Left lung (tissue), 10 donors: Measurements from ENCODE around the gene ARHGEF18. TPM values are rescaled to one million over a fixed set of nuclear protein-coding genes. Genes with fewer than 3 reads are reported as not detected.

Source experiments
- ATAC-seq: fragments of 200-7000 bp; cut with Tn5 transposase; one replicate; pipeline ENCODE4 v1.9.1; 2020; ENCODE audit warnings: moderate library complexity
- DNase-seq, 4 donors: peaks; one replicate each; pipeline ENCODE4 v3.0.0-alpha.2; 2013 to 2020
- H3K27ac ChIP-seq, 2 donors: fragments of 200-600 bp; sonication (generic) in 1 of 2; one replicate each; pipeline versions ENCODE4 v1.5.0 to v1.8.0; 2020 to 2021
- H3K27me3 ChIP-seq, 2 donors: fragments of 200-600 bp; sonication (generic) in 1 of 2; one replicate each; pipeline versions ENCODE4 v1.5.0 to v1.8.0; 2020 to 2021
- H3K36me3 ChIP-seq, 2 donors: fragments of 200-600 bp; sonication (generic) in 1 of 2; one replicate each; pipeline versions ENCODE4 v1.5.0 to v1.8.0; 2020 to 2021
- H3K4me1 ChIP-seq, 2 donors: fragments of 200-600 bp; one replicate each; pipeline ENCODE4 v1.8.0; 2021
- H3K4me3 ChIP-seq, 2 donors: fragments of 200-600 bp; sonication (generic) in 1 of 2; one replicate each; pipeline versions ENCODE4 v1.5.0 to v1.8.0; 2020 to 2021; ENCODE audit warnings: mild to moderate bottlenecking in 1 of 2
- H3K9me3 ChIP-seq, 2 donors: fragments of 200-600 bp; sonication (generic) in 1 of 2; one replicate each; pipeline versions ENCODE4 v1.5.0 to v1.8.0; 2020 to 2021
- CTCF ChIP-seq, 2 donors: fragments of 200-600 bp; sonication (generic) in 1 of 2; IDR thresholded peaks; one replicate each; pipeline versions ENCODE4 v1.5.0 to v1.8.0; 2021; ENCODE audit warnings: antibody characterized with exemption in 2 of 2
- intact Hi-C, 2 donors: fragments of 100-400 bp; cut with DNase I; formaldehyde crosslinking; loops; one replicate each; pipeline versions ENCODE4 v1.11.2 to v1.14.2; 2022
- polyA plus RNA-seq, 6 donors: library from polyadenylated mRNA; unstranded; fragments of 120-200 nt; gene quantifications; one replicate each; pipeline ENCODE4 v1.2.1, GENCODE V29; 2013; ENCODE audit not compliant: insufficient read length in 6 of 6
- total RNA-seq, 2 donors: library from RNA; stranded (reverse); fragmentation: NEBNext Ultra II Directional; extraction: Animal tissue kit (Norgen Biotek cat#: 25700); gene quantifications; one replicate each; pipeline ENCODE4 v1.2.1, GENCODE V29; 2021
- donor health status: DM: no; HTN: yes; CAD: no.
- donor health status: DM: no; HTN: no; CAD: no.

ARHGEF18 gene
- total and polyA plus RNA-seq, 8 donors: 24.6 to 61.2 (median 32.1) TPM

GRCh38 chr19:7372810-7373209 lies 24.1 kb downstream of the ARHGEF18 start:
- DNase-seq: no peak
- TF ChIP-seq CTCF (IDR thresholded peaks at IDR 0.05): no peak
- intact Hi-C loops: no loop called here
- H3K4me3 ChIP-seq: no peak overlapping the region
- peaks cover 0 to 43% of the 10 kb centered on the region in 2 donors for H3K36me3 ChIP-seq
- H3K27me3 ChIP-seq: no peaks in the 10 kb centered on the region
- no peaks in the 10 kb centered on the region for H3K4me1 ChIP-seq
- ATAC-seq: no peak
- no peaks in the 10 kb centered on the region for H3K9me3 ChIP-seq
- no peak overlapping the region for H3K27ac ChIP-seq

DNA sequence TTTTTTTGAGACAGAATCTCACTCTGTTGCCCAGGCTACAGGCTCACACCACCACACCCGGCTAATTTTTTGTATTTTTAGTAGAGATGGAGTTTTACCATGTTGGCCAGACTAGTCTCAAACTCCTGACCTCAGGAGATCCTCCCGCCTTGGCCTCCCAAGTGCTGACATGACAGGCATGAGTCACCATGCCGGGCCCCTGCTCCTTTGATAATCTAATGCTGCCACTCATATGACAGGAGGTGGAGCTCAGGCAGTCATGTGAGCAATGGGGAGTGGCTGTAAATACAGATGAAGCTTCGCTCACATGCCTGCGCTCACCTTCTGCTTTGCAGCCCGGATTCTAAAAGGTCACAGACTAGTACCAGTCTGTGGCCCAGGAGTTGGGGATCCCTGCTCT lies 25.1 kb downstream of the ARHGEF18 start:
- no peak for TF ChIP-seq CTCF (IDR thresholded peaks at IDR 0.05)
- no peak for ATAC-seq
- intact Hi-C loops: no loop called here
- Histone ChIP-seq H3K36me3 (peaks cover 0 to 43% of the 10 kb centered on the region in 2 donors), H3K4me3 (no peak overlapping the region), H3K4me1 (no peaks in the 10 kb centered on the region), H3K27ac (no peak overlapping the region), H3K27me3 (no peaks in the 10 kb centered on the region), H3K9me3 (no peaks in the 10 kb centered on the region)
- no peak for DNase-seq

GRCh38 chr19:7376151-7376852 lies 27.6 kb downstream of the ARHGEF18 start:
- no peak for TF ChIP-seq CTCF (IDR thresholded peaks at IDR 0.05)
- DNase-seq: no peak
- no peaks in the 10 kb centered on the region for H3K9me3 ChIP-seq
- no peak for ATAC-seq
- no peaks in the 10 kb centered on the region for H3K4me1 ChIP-seq
- H3K27me3 ChIP-seq: no peaks in the 10 kb centered on the region
- no peak overlapping the region for H3K27ac ChIP-seq
- H3K4me3 ChIP-seq: no peak overlapping the region
- intact Hi-C loops: no loop called here
- H3K36me3 ChIP-seq: peaks cover 0 to 43% of the 10 kb centered on the region in 2 donors

DNA sequence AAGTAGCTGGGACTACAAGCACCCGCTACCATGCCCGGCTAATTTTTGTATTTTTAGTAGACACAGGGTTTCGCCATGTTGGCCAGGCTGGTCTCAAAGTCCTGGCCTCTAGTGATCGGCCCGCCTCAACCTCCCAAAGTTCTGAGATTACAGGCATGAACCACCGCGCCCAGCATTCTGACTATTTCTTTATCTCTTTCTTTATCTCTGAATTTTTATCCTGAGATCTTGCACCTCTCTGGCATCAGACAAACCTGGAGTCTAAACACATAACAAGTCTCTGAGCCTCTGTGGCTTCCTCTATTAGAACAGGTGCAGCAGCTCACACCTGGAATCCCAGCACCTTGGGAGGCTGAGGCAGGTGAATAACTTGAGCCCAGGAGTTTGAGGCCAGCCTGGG lies 28.5 kb downstream of the ARHGEF18 start:
- Histone ChIP-seq H3K9me3 (no peaks in the 10 kb centered on the region), H3K36me3 (peaks cover 0 to 38% of the 10 kb centered on the region in 2 donors), H3K4me3 (no peak overlapping the region), H3K27me3 (no peaks in the 10 kb centered on the region), H3K27ac (no peak overlapping the region), H3K4me1 (no peaks in the 10 kb centered on the region)
- DNase-seq: no peak
- TF ChIP-seq CTCF (IDR thresholded peaks at IDR 0.05): no peak
- no peak for ATAC-seq
- intact Hi-C loops: no loop called here

DNA sequence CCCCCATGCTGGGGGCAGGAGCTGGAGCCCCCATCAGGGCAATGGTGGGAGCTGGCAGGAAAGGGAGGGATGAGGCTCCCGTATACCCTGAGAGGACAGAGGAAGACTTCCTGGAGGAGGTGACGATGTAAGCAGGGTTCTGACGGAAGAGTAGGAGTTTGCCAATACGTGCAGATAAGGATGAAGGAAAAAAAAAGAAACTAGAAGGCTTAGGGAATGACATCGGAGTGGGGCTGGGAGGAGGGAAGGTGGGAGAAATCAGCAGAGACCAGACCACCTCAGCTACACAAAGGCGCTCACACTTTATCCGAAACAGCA lies 32.3 kb downstream of the ARHGEF18 start:
- ATAC-seq (no peak), DNase-seq (no peak)
- Histone ChIP-seq H3K9me3 (no peaks in the 10 kb centered on the region), H3K4me3 (no peak overlapping the region), H3K27me3 (no peaks in the 10 kb centered on the region), H3K4me1 (peaks cover 0 to 9% of the 10 kb centered on the region in 2 donors), H3K36me3 (peaks cover 0 to 13% of the 10 kb centered on the region in 2 donors), H3K27ac (no peak overlapping the region)
- intact Hi-C loops: no loop called here
- TF ChIP-seq CTCF (IDR thresholded peaks at IDR 0.05): no peak
